HG03432 (cell line): Measurements from ENCODE around the gene CTF1.

Experiments used
- ATAC-seq: cut with Tn5 transposase; IDR thresholded peaks from one replicate; pipeline ENCODE4 v1.9.1; 2021; ENCODE audit warnings: mild to moderate bottlenecking, moderate library complexity; ENCODE audit not compliant: unreplicated experiment

The CTF1 gene

GRCh38 chr16:30904114-30904780 is 7.8 kb downstream of the CTF1 start:
- ATAC-seq = no peak

DNA sequence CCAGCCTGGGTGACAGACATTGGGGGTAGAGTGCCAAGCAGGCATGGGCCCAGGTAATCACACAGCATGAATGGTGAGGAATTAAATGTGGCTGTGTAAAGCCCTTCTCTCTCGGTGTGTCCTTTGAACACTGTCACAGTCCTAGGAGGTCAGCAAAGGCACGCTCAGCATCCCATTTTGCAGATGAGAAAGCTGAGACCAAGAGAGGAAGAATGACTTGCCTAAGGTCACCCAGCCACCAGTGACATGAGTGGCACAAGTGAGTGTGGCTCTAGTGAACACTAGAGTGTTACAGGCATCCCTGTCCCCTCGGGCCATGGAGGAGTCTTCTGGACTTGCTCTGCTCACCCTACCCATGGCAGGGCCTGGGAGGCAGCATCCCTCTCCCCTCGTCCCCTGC is 10.7 kb downstream of the CTF1 start:
- ATAC-seq = no peak

DNA sequence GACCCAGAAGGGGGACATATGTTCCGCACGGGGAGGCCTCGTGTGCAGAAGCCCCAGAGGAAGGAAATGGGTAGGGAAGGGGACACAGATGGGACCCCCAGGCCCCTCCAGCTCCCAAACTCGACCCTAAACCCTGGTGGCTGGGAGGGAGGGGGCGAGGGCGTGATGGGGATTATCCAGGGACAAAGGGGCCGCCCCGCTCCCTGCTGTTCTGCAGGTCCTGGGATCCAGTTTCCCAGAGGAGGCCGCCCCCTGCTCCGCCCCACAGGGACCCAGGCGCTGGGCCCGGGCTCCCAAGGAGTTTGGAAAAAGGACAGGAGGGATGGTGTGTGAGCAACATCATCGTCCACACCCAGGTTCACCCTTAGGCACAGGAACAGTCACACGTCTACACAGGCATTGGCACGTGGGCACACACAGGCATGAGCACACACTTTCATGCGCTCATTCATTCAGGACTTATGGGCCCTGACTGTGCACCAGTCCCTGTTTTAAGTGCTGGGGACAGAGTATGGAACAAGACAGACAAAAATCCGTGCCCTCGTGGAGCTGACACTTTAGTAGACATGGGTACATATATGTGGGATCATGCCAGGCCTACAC is 14.1 kb downstream of the CTF1 start:
- no peak for ATAC-seq

DNA sequence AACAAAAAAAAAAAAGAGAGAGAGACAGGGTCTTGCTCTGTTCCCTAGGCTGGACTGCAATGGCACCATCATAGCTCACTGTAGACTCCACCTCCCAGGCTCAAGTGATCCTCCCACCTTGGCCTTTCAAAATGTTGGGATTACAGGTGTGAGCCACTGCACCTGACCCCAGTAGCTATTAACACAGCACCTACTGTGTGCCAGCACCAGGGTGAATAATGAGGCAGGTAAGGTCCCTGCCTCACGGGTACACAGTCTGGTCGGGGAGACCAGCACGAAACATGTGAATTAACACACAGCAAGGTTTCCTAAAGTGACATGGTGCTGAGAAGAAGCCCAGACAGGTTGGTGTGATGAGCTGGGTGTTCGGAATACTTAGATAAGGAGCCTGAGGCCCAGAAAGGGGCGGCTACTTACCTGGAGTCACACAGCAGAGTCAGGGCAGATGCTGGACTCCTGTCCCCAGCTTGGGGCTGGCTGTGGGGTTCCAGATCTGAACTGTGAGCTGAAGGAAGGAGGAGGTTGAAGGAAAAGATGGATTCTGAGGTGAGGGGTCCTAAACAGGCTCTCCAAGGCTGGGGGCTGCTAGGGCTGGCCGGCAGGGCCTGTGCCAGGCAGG is 16.5 kb downstream of the CTF1 start:
- ATAC-seq = no peak

DNA sequence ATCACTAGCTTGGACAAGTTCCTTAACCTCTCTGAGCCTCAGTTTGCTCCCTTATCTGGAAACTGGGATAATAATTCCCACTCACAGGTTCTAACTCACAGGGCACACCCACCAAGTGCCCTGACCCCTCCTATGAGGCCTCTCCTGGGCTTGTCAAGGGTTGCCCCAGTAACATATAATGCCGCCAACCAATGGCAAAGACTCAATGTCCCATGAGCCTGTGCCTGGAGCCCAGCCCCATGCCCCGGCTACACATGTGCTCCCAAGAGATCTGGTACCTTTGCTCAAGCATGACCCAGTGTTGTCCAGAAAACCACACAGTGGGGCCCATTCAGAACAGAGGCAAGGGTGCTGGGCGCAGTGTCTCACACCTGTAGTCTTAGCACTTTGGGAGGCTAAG is 18.4 kb downstream of the CTF1 start:
- no peak for ATAC-seq

DNA sequence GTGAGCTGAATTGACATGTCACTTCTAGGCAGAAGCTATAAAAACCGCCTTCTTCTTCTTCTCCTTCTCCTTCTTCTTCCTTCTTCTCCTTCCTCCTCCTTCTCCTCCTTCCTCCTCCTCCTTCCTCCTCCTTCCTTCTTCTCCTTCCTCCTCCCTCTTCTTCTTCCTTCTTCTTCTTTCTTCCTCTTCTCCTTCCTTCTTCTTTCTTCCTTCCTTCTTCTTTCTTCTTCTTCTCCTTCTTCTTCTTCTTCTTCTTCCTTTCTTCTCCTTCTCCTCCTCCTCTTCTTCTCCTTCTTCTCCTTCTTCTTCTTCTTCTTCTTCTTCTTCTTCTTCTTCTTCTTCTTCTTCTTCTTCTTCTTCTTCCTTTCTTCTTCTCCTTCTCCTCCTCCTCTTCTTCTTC is 22.2 kb downstream of the CTF1 start:
- no peak for ATAC-seq

- ATAC-seq = no peak
Measured at GRCh38 chr16:30920891-30921290, 24.5 kb downstream of the CTF1 start.

GRCh38 chr16:30921459-30921747 is 25.0 kb downstream of the CTF1 start:
- no peak for ATAC-seq

DNA sequence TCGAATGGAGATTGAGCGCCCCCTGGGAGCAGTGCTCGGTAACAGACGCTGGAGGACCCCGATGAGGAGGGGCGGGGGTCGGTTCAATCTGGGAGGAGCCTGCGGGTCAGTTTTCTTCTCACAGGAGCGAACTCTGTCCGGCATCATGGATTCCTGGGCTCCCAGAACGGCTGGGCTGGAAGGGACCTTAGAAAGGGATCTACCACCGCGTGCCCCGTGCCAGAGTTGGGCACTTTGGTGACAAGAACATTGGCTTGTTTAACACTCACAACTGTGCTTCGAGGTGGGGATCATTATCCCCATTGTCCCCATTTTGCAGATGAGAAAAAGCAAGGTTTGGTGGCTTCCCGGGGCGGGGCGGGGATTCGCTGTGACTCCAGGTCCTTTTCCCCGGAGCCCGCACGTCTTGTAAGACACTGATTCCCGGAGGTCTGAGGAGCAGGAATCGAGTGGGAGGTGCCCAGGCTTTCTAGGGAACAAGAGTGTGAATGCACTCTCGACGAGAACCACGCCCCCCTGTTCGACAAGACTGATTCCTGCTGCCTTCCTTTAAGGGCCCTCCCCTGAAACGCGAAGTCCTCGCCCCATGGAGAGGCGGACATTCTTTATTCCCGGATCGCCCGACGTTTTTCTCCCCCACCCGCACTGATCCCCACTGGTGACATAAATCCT is 25.5 kb downstream of the CTF1 start:
- peak; percentile 1 for ATAC-seq

GRCh38 chr16:30922420-30922959 is 26.1 kb downstream of the CTF1 start:
- ATAC-seq = peak; percentile 78

DNA sequence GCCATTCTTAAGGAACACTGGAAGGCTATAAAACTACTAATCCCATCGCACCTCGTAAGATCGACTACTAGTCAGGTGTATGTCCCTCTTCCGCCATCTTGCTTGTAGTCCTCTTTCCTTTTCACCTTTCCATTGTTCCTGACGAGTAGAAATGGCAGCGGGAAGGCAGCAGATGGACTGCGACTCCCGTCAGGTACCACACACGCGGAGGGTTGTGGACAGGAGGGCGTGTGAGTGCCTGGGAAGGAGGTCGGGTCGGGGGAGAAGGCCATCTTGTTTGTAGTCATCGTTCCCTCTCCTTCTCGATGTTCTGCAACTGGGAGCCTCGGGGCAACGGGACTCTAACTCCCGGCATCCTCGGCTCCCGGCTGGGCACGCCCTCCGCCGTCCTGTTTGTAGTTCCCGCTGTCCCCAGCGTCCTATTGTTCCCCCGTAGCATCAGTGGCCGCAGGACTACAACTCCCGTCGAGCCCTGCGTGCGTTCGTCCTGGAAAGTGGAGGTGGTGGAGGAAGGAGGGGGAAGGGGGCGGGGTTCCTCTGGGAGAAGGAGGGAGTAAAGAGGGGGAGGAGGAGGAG is 26.6 kb downstream of the CTF1 start:
- ATAC-seq = peak; percentile 70

GRCh38 chr16:30923554-30924075 is 27.2 kb downstream of the CTF1 start, which contains the start of gene FBXL19:
TSS of gene FBXL19 (plus strand) at chr16:30923572. CDS start at chr16:30925755, 2,183 bp downstream.
- no peak for ATAC-seq

DNA sequence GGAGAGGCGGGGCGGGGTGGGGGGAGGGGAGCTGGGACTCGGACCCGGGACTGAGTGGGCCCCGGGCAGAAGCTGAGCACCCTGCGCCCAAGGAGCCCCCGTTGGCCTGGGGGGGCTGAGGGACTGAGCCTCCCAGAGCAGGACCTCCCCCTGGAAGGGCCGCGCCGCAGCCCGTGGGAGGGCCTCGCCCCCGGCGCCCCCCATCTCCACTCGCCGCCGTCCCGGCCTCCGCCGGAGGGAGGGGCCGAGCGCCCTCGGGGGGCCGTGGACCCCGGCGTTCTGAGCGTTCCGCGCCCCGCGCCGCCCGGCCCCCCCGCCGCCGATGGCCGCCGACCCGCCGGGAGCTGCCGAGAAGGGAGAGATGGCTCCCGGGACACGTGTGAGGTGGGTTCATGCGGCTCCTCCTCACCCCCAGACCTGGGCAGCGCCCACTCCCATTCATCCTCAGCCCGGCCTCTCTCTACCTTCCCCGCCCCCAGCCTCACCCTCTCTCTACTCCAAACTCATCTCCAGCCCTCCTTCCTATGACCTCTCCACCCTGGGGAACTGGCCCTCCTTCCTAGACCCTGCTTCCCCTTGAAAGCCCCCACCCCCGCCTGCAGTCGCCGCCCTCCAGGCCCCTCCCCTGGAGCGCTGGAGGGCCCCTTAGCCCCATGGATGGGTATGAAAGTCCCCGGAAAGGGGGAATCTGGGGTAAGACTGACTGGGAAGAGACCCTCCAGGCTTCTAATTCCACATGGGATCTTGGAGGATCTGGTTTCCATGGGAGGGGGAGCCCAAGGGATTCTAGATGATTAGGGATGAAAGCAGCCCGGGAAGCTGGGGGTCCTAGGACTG is 27.9 kb downstream of the CTF1 start:
- no peak for ATAC-seq

DNA sequence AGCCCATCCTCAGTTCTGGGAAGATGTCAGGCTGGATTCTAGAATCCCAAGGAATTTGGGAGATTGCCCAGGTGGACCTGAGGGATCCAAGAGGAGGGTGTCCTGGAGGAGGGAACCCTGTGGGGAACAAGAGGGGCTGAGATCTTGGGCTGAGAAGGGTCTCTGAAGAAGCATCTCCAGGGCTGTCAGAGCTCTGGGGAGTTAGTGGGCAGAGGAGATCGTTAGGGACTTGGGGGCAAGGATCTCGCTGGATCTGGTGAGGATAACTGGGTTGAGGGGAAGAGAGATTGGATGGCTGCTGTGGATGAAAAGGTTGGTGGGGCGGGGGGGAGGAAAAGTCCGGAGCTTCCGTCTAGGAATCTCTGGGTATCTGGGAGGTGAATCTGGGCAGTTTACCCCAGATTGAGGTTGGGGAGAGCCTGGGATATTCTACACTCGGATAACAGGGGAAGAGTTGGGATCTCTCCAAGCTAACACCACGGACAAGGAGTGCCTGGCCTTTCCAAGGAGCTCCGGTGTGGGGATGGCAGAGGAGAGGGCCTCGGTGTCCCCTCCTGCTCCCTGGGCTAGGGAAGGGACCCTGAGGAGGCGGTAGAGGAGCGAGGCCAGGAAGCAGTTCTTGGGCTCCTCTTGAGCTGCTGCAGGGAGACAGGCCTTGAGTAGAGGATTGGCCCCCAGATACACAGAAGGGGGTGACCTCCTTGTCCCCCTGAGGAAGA is 28.7 kb downstream of the CTF1 start:
- ATAC-seq = no peak

DNA sequence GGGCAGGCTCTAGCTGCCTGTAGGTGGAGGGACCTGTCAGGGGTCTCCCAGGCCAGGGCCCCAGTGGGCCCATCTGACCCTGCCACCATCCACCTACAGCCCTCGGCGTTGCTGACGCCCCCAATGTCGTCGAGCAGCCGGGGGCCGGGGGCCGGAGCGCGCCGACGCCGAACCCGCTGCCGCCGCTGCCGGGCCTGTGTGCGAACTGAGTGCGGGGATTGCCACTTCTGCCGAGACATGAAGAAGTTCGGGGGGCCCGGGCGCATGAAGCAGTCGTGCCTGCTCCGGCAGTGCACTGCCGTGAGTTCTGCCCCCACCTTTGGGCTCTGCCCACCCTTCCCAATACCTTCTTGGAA is 29.2 kb downstream of the CTF1 start:
- ATAC-seq = no peak

DNA sequence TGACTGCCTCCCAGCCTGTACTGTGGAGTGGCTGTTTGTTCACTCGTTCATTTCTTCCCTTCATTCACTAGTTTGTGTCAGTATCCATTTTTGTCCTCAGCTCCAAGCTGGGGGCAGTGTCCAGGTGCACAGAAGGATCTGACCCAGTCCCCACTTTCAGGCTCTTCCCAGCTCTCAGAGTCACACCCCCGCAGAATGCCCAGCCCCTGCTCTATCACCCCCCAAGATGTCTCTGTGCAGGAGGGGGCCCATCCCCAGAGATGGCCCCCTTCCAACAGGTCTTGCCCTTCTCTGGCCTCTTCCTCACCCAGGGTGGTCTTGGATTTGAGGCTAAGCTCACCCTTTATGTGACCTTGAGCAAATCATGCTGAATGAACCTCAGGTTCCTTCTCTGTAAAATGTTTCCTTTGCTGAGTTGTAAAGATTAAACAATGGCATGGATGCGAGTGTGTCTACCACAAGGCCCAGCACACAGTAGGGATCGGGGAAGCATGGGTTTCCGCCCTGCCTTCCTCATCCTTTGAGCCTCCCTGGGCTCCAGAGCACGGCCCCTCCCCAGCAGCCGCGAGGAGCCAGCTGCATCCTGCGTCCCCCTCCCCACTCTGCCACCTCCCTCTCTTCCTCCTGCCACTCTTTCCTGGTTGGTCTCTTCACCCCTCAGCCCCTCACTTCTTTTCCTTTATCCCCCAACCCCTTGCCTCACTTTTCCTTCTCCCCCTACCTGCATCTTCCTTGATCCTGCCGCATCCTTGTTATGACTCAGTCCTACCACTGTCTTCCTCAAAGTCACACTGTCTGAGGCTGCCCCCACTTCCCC is 29.8 kb downstream of the CTF1 start:
- no peak for ATAC-seq

DNA sequence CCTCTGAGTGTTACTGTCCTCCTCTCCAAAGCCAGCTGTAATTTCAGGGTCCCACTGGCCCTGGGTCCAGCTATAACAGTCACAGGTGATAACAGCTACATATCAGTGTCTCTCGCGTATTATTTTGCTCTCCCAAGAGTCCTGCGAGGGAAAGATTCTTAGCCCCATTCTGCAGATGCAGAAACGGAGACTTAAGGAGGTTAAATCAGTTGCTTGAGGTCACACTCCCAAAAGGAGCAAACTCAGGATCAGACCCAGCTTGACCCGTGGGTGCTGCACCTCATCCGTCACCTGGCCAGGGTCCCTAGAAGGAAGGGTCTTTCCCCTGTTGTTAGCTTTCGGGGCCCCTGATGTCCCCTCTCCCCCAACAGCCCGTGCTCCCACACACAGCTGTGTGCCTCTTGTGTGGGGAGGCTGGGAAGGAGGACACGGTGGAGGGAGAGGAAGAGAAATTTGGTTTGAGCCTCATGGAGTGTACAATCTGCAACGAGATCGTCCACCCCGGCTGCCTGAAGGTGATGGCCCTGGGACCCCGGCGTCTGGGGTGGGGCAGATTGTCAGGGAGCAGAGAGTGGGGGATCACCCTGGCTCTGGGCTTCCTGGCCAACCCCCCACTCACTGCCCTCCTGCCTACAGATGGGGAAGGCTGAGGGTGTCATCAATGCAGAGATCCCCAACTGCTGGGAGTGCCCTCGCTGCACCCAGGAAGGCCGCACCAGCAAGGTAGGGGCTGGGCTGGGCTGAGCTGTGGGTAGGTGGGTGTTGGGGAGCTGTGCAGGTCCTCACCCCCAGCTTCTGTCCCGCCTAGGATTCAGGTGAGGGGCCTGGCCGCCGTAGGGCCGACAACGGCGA is 30.7 kb downstream of the CTF1 start:
- no peak for ATAC-seq

DNA sequence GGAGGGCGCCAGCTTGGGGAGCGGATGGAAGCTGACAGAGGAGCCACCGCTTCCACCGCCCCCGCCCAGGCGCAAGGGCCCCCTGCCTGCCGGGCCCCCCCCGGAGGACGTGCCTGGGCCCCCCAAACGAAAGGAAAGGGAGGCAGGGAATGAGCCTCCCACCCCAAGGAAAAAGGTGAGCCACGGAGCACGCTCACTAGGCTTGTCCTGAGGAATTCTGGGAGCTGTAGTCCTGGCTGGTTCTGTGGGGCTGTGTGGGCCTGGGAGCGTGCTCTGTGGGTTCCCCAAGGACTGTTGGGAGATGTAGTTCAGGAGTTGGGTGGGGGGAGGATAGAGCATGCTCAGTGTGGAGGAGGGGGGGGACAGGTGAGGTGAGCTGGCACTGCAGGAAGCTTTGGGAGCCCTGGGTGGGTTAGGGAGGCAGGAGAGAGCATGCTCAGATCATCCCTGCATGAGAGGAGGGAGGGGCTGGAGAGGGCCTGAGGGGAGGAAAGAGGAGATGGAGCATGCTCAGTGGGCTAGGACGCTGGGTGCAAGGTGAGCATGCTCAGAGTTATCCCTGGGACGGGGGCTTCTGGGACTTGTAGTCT is 31.5 kb downstream of the CTF1 start:
- no peak for ATAC-seq
